ENCODE results near the gene CGNL1.

CGNL1 gene

DNA sequence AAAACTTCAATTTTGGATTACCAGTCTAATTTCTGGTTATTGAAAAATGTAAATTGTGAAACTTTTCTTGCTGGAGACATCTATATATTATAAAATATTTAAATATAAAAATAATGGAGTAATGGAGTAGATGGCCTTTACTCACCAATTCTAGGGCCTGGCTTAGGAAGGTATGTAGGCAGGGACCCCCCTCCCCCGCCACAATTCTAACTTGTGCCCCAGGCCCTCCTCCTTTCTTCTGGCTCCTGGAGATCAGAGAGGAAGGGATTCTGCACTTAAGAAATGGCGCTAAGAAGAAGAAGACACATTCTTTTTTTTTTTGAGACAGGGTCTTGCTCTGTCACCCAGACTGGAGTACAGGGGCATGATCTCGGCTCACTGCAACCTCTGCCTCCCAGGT, 49.5 kb downstream of the CGNL1 start:
- no peak for FAIRE-seq

DNA sequence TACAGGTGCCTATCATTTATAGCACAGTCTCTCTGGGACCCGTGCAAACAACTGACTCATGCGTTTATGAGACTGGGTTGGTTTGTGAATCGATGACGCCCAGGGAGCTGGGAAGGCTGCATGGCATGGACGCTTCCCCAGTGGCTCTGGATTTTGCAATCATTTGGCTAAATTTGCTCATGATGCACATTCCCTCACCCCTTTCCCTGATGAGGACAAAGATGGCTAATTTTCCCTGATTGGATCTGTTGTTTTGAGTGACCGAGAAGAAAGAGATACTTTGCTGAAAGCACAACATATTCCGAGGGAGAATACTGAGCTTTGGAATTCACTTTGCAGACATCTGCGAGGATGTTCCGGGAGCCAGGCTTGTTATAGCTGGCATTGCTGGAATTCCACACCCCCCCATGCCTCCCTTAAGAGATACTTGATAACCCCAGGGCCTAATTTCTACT, 51.1 kb downstream of the CGNL1 start:
- no peak for FAIRE-seq

DNA sequence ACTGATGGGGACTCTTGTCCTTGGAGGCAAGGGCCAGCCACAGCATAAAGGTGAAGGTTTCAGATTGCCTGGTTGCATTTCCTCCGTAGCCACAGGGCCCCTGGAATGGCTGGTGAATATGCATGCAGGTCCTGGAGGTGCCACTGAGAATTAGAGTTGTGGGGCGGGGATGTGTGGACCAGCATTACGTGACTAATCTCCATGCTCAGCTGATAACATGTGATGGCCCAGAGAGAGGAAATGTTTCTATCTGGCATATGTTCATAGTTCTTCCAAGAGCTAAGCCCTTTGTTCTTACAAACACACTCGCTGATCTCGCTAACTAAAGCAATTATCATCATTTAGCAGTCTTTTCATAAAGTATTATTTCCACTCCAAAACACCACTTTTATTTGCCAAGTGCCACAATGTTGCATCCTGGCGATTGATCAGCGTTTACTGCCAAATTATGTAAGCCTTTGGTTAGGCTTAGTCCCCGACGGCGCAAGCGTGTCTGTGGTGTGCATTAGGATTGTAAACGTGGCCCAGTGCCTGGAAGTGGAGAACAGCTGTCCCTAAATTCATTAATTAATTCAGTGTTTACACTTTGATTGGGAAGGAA, 55.9 kb downstream of the CGNL1 start:
- FAIRE-seq, result no peak

DNA sequence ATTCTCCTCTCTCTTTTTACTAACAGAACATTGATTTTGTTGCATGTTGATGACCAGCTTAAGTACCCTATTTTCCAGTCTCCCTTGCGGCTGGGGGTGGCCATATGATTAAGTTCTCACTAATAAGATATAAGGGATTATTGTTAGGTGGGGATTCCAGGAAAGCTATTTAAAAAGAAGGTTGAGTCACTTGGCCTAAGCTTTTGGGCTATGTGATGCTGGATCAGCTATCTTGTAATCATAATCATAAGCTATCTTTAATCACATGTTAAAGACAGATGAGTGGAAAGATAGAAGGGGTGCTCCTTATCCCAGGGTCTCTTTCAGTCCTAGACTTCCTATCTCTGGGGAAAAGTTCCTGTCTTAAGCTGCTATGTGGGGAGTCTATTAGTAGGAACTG, 59.9 kb downstream of the CGNL1 start:
- no peak for FAIRE-seq

DNA sequence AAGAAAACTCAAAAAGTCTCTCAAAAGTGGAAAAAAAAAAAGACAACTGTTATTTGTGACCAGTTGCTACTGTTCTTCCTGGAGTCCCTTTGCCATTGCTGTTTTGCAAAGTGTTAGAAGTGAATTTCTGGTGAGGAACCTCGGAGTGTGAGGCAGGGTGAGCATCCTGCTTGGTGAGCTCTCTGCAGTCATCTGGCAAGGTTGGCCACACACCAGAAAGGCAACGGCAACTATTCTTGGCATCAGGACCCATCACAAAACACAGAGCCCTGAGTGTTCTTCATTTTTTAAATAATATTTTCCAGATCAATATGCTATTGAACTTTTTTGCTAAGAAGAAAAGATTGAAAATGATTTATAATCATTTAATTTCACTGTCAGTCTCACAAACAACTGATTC, 60.7 kb downstream of the CGNL1 start:
- no peak for FAIRE-seq

DNA sequence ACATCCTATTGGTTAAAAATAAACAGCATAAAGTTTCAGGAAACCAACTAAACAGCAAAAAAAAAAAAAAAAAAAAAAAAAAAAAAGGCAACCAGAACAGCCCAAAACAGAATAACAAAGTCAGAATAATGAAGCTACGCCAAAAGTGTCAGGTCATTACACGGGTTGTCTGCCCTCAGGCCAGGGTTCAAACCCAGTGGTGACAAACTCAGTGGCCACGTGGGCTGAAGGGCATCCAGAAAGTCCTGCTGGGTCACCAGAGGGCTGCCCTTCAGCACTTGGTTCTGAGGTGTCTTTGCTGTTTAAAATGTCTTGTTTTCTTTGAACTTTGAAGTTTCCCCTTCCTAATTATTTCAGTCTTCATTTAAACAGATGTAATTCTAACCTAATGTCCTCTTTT, 61.3 kb downstream of the CGNL1 start:
- FAIRE-seq, result no peak

DNA sequence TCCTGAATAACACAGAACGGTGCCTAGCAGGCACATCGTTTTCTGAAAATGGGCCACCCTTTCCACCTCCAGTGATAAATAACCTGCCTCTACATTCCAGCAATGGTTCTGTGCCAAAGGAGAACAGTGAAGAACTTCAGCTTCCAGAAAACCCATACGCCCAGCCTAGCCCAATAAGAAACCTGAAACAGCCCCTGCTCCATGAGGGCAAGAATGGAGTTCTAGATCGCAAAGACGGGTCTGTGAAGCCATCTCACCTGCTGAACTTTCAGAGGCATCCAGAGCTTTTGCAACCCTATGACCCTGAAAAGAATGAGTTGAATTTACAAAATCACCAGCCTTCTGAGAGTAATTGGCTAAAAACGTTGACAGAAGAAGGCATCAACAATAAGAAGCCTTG, 61.9 kb downstream of the CGNL1 start:
- no peak for FAIRE-seq

DNA sequence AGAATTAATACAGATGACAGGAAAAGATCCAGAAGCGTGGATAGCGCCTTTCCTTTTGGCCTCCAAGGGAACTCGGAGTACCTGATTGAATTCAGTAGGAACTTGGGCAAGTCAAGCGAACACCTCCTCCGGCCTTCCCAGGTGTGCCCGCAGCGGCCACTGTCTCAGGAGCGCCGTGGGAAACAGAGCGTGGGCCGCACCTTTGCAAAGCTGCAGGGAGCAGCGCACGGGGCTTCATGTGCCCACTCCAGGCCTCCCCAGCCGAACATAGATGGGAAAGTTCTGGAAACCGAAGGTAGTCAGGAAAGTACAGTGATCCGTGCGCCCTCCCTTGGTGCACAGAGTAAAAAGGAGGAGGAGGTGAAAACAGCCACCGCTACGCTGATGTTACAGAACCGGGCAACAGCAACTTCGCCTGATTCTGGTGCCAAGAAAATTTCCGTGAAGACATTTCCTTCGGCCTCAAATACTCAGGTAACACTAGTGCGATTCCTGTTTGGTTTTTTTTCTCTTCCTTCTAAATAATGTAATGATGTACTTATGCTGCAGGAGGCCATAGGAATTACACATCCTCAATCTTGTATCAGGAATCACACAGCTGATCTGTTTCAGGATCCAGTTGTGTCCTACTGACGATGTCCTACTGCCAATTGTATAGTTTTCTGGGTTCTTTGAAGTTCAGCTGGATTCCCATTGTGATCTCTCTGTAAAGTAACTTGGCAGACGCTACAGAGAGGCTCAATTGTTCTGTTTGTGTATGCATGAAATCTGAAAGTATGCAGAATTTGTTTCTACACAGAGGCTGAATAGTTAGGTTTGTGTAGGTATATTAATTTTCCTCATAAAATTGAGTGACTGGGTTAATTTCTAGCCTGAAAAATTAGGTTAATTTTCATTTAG, 63.1 kb downstream of the CGNL1 start:
- FAIRE-seq, result no peak

DNA sequence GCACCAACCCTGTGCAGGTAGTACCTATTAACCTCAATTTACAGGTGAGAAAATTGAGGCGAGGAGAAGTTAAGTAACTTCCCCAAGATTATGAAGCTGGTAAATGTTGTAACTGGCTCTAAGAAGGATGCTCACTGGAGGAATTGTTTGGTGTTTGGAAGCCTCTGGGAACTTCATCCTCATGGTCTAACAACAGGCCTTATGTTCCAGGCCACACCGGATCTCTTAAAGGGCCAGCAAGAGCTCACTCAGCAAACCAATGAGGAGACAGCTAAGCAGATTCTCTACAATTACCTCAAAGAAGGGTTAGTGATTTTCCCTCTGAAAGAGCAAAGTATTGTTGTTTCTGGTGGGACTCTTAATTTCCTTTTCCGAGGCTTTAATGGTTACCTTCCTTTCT, 63.9 kb downstream of the CGNL1 start:
- no peak for FAIRE-seq

DNA sequence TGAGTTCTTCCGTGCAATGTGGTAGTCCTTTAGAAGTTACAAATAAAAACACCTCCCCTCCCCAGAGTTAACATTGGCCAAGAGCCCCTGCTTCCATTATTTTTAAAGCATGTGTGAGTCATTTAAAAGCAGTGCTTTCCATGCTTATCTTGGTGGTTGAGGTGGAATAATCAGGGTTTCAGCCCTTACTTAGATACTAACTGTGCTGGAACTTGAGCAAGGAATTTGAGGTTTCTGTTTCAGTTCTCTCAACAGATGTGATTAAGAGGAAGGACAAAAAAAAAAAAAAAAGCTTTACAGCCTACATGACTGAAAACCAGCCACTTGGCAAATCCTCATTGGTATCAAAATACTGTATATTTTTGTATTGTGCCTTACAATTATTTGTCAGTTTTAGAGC, 64.5 kb downstream of the CGNL1 start:
- no peak for FAIRE-seq

DNA sequence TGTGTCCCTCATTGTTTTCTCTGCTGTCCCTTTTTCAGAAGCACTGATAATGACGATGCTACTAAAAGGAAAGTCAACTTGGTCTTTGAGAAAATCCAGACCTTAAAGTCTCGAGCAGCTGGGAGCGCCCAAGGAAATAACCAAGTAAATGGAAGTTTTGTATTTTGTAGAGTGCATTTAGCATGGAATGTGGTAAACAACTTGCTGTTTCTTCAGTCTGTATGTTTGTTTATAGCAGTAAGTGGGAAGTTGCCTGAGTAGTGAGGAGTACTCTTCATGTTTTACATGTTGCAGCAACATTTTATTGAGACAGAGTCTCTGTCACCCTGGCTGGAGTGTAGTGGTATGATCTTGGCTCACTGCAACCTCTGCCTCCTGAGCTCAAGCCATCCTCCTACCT, 66.0 kb downstream of the CGNL1 start:
- FAIRE-seq, result no peak

DNA sequence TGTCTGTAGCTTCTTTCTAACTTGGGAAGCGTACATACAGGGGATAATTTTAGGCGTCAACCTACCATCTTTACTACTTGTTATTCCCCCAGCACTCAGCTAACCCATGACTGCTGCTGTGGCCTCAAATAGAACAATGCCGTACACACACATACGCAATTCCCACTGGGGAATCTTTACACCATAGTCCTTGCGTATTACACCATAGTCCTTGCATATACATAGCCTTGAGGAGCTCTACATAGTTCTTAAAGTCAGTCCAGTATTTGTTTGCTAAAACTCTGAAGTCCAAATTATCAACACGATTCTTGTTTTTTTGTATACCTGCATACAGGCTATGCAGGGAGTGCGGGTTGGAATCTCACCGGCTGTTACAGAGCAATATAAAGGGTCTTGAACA, 67.2 kb downstream of the CGNL1 start:
- no peak for FAIRE-seq

DNA sequence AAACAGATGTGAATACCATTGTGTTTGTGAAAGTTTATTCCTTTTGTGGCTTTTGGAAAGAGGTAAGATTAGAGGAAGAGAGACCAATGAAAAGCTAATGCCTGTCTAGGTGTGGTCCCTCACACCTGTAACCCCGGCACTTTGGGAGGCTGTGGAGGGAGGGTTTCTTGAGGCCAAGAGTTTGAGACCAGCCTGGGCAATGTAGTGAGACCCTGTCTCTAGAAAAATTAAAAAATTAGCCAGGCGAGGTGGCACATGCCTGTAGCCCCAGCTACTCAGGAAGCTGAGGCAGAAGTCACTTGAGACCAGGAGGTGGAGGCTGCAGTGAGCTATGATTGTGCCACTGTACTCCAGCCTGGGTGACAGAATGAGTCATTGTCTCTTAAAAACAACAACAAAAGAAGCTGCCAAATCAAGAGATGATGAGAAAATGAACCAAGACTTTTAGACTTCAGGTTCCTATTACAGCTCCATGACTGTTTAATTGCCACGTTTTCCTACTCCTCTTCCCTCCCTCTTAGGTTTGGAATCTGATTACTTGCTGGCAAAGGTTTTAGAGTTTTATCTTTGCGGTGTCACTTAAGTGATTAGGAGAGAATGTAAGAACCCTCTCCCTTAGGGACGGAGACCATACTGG, 68.7 kb downstream of the CGNL1 start:
- no peak for FAIRE-seq

DNA sequence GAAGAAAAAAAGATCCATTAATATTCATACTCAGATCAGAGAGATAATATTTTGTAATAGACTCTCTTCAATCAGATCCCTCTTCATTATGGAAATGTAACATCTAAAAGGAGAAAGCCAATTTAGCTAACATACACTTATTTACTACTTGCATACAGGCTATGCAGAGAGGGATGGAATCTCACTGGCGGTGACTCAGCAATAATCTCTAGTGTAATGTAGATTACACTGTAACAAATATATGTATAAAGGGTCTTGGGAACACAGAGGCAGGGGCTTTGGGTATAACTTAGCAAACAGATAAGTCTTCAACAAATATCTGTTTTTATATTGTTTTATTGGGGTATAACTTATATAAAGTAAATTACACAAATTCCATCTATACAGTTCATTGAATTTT, 69.6 kb downstream of the CGNL1 start:
- no peak for FAIRE-seq

DNA sequence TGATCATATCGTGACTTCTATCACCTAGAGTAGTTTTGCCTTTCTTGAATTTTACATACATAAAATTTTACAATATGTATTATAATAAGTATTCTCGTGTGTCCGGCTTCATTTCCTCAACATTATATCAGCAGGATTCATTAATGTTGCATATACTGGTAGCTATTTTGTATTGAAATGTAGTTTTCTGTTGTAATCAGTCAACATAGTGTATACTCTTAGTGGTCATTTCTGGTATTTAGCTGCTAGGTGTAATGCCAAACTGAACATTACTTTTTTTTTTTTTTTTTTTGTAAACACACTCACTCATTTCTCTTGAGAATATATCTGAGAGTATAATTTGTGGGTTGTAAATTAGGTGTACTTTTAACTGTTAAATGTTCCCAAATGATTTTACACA, 70.1 kb downstream of the CGNL1 start:
- FAIRE-seq, result no peak

DNA sequence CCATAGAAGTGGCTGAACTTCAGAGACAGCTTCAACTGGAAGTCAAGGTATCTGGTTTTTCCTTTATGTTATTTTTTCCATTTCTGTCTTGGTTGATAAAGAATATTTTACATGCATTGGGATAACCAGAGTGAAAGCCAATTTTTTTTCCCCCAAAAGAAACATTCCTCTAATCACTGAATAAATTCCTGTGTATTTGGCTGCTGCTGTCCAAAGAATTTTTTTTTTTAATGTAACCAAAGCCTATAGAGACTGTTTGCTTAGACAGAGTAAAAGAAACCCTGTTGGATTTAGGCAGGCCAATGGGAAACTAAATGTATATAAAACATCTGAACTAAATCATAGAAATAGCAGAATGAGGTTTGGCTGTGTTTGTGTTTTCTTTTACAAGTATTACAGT, 75.2 kb downstream of the CGNL1 start:
- no peak for FAIRE-seq

DNA sequence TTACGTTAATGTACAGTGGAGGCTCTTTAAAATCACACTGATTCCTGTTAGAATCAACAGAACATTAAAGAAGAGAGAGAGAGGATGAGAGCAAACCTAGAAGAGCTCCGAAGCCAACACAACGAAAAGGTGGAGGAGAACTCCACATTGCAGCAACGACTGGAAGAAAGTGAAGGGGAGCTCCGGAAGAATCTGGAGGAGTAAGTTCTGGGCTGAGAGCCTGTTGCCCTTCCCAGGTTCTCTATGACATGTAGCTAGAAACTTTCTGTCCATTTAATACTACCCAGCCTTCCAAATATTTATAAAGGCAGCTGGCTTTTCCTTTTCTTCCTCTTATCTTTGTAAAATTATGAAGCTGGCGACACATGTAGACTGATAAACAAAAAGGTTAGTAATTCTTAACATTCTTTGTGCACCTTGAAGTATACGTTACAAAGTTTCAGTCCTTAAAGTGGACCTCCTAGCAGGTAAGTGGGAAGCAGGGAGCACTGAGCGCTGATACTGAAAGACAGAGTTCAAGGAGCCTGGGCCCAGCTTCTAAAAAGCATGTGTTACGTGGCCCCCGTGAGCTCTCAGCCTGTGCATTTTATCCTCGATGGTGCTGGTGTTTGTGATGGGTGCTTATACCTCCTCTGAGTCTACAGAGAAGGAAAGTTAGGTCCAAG, 75.9 kb downstream of the CGNL1 start:
- FAIRE-seq, result no peak

DNA sequence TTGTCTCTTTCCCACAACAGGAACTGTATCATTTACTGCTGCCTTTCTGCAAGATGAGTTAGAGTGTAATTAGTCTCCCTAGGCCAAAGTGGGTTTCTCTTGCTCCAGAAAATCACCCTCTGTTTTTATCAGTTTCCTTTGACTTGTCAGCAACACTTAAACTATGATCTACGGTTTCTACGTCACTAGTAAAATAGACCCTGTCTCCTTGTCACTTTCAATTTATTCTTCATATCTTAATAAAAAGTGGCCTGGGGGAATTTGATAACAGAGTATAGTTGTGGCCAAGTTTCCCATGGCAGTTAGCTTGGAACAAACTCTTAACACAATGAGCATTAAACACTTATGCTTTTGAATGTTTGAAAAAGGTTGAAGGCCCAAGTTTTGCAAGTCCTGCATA, 79.6 kb downstream of the CGNL1 start:
- FAIRE-seq, result no peak

DNA sequence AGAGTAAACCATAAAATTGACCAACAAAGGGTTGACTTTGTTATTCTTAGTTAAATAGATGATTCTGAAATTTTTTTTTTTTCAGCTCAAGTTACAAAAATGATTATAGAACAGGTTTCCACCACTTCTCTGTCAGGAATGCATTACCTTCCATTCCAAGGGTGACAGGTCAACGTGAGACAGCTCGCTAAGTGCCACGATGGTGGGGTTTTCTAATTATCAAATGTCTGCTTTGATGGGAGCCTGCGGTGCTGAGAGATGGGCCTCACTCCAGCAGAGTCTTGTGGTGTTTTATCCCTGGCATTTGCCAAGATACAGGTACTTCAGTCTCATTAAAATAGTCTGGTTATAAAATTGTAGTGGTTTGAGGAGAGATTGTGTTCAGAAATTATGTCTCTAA, 80.3 kb downstream of the CGNL1 start:
- FAIRE-seq, result no peak

DNA sequence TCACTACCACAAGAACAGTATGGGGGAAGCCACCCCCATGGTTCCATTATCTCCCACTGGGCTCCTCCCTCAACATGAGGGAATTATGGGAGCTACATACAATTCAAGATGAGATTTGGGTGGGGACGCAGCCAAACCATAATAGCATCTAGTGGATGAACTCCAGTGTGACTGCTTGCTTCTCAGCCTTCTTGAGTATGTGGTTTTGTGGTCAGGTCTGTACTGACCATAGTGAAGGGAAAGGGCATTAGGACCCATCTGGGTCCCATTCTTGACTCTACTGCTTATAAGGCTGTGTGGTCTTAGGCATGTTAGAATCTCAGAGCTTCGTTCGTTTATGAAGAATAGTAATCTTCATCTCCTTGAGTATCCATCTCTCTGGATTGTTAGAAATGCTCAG, 81.4 kb downstream of the CGNL1 start:
- FAIRE-seq, result no peak

DNA sequence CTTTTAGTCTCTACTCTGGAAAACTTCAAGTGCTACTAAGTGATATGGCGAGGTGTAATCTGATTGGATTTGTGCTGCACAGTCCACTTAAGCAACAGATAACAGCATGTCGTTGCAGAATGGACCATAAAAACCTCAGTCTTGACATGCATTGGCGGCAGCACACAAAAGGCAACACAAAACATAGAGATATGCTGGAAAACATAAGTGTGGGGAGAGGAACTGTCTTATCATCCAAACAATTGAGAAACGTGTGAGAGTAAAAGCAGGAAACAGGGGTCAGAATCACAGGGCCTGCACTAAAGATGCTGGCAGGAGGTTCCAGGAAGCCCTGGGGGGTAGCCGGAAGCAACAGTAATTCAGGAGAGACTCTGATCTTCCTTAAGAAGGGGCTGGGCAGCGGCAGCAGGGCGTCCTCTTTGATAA, 82.1 kb downstream of the CGNL1 start:
- no peak for FAIRE-seq

DNA sequence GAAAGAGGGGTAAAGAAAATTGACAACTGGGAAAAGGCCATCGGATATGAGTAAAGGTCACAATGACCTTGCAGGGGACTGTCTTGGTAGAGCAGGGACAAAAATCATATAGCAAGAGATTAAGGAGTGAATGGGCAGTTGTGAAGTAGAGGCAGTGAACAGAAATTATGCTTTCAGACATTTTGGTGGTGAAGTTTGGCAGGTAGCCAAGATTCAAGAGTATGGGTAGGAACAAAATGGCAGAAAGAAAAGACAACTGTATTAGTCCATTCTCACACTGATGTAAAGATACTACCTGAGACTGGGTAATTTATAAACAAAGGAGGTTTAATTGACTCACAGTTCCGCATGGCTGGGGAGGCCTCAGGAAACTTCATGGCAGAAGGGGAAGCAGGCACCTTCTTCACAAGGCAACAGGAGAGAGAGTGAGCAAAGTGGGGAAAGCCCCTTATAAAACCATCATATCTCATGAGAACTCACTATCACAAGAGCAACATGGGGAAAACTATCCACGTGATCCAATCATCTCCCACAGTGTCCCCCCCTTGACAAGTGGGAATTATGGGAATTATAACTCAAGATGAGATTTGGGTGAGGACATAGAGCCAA, 84.0 kb downstream of the CGNL1 start:
- FAIRE-seq, result no peak

DNA sequence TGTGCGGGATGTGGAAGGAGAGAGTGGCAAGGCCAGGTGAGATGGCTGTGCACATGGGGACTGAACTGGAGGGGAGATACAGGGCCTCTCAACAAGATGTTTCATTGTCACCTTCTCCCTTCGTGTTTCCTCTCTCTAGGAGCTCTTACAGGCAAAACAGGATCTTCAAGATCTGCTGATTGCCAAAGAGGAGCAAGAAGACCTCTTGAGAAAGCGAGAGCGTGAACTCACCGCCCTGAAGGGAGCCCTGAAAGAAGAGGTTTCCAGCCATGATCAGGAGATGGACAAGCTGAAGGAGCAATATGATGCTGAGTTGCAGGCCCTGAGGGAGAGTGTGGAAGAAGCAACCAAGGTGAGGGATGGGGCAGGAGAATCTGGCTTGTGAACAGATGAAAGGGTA, 85.2 kb downstream of the CGNL1 start:
- no peak for FAIRE-seq
